B cell (primary cell): ENCODE results near the gene NHSL2. TPM values are rescaled to one million over a fixed set of nuclear protein-coding genes. Genes with fewer than 3 reads are reported as not detected.

Source experiments
- ATAC-seq: fragments of 200-7000 bp; cut with Tn5 transposase; one replicate; pipeline ENCODE4 v1.10.0; 2021; ENCODE audit warnings: low read depth, mild to moderate bottlenecking, moderate number of reproducible peaks, moderate library complexity
- CTCF ChIA-PET: fragments of 350-600 bp; sonication (Branson Sonifier 250); formaldehyde crosslinking; loops from one replicate; lab custom pipeline; 2021; ENCODE audit warnings: antibody characterized with exemption, inconsistent platforms; lab: Charles Lee
- POLR2A ChIA-PET: fragments of 350-600 bp; sonication (Branson Sonifier 250); formaldehyde crosslinking; loops from one replicate; lab custom pipeline; 2021; ENCODE audit warnings: antibody characterized with exemption; lab: Charles Lee
- DNase-seq: peaks from one replicate; pipeline ENCODE4 v3.0.0; 2013
- H2AFZ ChIP-seq: 2 replicates; pipeline ENCODE4 v1.6.1; 2012; ENCODE audit warnings: mild to moderate bottlenecking, low read depth, low read length; ENCODE audit not compliant: insufficient read depth, poor library complexity, severe bottlenecking
- H3K27ac ChIP-seq, 2 donors: 1 replicate in 1 of 2; 2 replicates in 1 of 2; pipeline ENCODE4 v1.5.1; 2012 to 2013; ENCODE audit warnings: low read length in 2 of 2, mild to moderate bottlenecking in 2 of 2, moderate library complexity in 1 of 2
- H3K27me3 ChIP-seq, 4 experiments: fragments of 200-600 bp in 1 of 4; sonication (generic) in 1 of 4; replicated peaks in 1 of 4; 1 replicate in 2 of 4; 2 replicates in 2 of 4; pipeline versions ENCODE4 v1.6.1 to v1.7.0; 2013 to 2016; ENCODE audit warnings: low read length in 3 of 4, mild to moderate bottlenecking in 2 of 4, mixed read lengths in 1 of 4, moderate library complexity in 1 of 4; ENCODE audit not compliant: insufficient read depth in 4 of 4, control insufficient read depth in 3 of 4; ENCODE audit errors: control extremely low read depth in 1 of 4
- H3K36me3 ChIP-seq, 2 experiments: replicated peaks in 1 of 2; 1 replicate in 1 of 2; 2 replicates in 1 of 2; pipeline versions ENCODE4 v1.6.1 to v1.7.1; 2013; ENCODE audit warnings: low read length in 1 of 2; ENCODE audit not compliant: insufficient read depth in 2 of 2, control insufficient read depth in 1 of 2; ENCODE audit errors: control extremely low read depth in 1 of 2, extremely low read depth in 1 of 2
- H3K4me1 ChIP-seq, 2 donors: fragments of 200-600 bp in 1 of 2; sonication (generic) in 1 of 2; 1 replicate in 1 of 2; 2 replicates in 1 of 2; pipeline versions ENCODE4 v1.5.1 to v1.6.1; 2013 to 2017; ENCODE audit warnings: low read length in 2 of 2; ENCODE audit not compliant: control insufficient read depth in 2 of 2, insufficient read depth in 2 of 2
- H3K4me2 ChIP-seq: replicated peaks from 2 replicates; pipeline ENCODE3; 2012; ENCODE audit warnings: mild to moderate bottlenecking, low read depth, low read length; ENCODE audit not compliant: poor library complexity, severe bottlenecking
- H3K4me3 ChIP-seq, 5 experiments: fragments of 200-600 bp in 1 of 5; sonication (generic) in 1 of 5; 1 replicate in 3 of 5; 2 replicates in 2 of 5; pipeline versions ENCODE4 v1.5.1 to v1.7.0; 2011 to 2016; ENCODE audit warnings: low read length in 4 of 5, mild to moderate bottlenecking in 4 of 5, low read depth in 2 of 5, control low read depth in 1 of 5, moderate library complexity in 1 of 5; ENCODE audit not compliant: insufficient read depth in 1 of 5; ENCODE audit errors: control extremely low read depth in 1 of 5, extremely low read depth in 1 of 5
- H3K79me2 ChIP-seq: fragments of 200-600 bp; sonication (generic); one replicate; pipeline ENCODE4 v1.6.0; 2016; ENCODE audit warnings: low read length; ENCODE audit not compliant: control insufficient read depth, insufficient read depth
- H3K9ac ChIP-seq: fragments of 200-600 bp; sonication (generic); 2 replicates; pipeline ENCODE4 v1.6.1; 2017; ENCODE audit warnings: mild to moderate bottlenecking, low read length, moderate library complexity
- H3K9me3 ChIP-seq, 3 donors: one replicate each; pipeline versions ENCODE4 v1.6.1 to v1.7.1; 2013; ENCODE audit warnings: low read length in 2 of 3; ENCODE audit not compliant: control insufficient read depth in 2 of 3, insufficient read depth in 1 of 3; ENCODE audit errors: control extremely low read depth in 1 of 3
- H4K20me1 ChIP-seq: 2 replicates; pipeline ENCODE4 v1.6.0; 2012; ENCODE audit warnings: mild to moderate bottlenecking, low read length; ENCODE audit not compliant: insufficient read depth, control insufficient read depth, poor library complexity, severe bottlenecking
- H3K27ac Mint-ChIP-seq: one replicate; pipeline ENCODE4 v1.8.0; 2021; ENCODE audit warnings: mixed read lengths
- H3K27me3 Mint-ChIP-seq: one replicate; pipeline ENCODE4 v1.8.0; 2021; ENCODE audit warnings: mixed read lengths
- H3K4me1 Mint-ChIP-seq: one replicate; pipeline ENCODE4 v1.8.0; 2021; ENCODE audit warnings: mixed read lengths
- H3K4me3 Mint-ChIP-seq: one replicate; pipeline ENCODE4 v1.8.0; 2021; ENCODE audit warnings: mixed read lengths
- H3K9me3 Mint-ChIP-seq: one replicate; pipeline ENCODE4 v1.8.0; 2022; ENCODE audit warnings: mixed read lengths; ENCODE audit not compliant: insufficient read depth
- EZH2 ChIP-seq: IDR thresholded peaks from 2 replicates; pipeline ENCODE4 v1.6.1; 2012; ENCODE audit warnings: borderline replicate concordance, low read depth, mild to moderate bottlenecking, moderate library complexity, low read length; ENCODE audit not compliant: insufficient read depth, poor library complexity, severe bottlenecking
- WGBS: methylation state at CpG from one replicate; pipeline ENCODE4 v1.1.5; 2013; ENCODE audit warnings: missing lambda C conversion rate; ENCODE audit not compliant: insufficient coverage; 5-methylcytosine and 5-hydroxymethylcytosine counted together
- intact Hi-C: fragments of 100-400 bp; cut with micrococcal nuclease; formaldehyde crosslinking; loops from one replicate; pipeline ENCODE4 v1.10.0; 2022
- polyA plus RNA-seq: library from polyadenylated mRNA; depleted of rRNA; stranded (reverse); fragments of >200 nt; gene quantifications from 2 replicates; pipeline ENCODE4 v1.2.3, GENCODE V29; 2012
- total RNA-seq, 2 donors: library from RNA; stranded (reverse); fragments of 120-200 nt in 1 of 2; gene quantifications; 1 replicate in 1 of 2; 2 replicates in 1 of 2; pipeline versions ENCODE4 v1.2.3 to v1.2.4, GENCODE V29; 2013 to 2022
- TF ChIP-seq, protein P1 (sequence below): fragments of 200-600 bp; IDR thresholded peaks from one replicate; pipeline ENCODE4 v1.8.0; 2022; ENCODE audit warnings: antibody characterized with exemption, mild to moderate bottlenecking

The NHSL2 gene
- total and polyA plus RNA-seq, 2 donors (not counting 1 experiment from before 2014, with no cell fraction given) = 0.16 to 1.7 TPM

DNA sequence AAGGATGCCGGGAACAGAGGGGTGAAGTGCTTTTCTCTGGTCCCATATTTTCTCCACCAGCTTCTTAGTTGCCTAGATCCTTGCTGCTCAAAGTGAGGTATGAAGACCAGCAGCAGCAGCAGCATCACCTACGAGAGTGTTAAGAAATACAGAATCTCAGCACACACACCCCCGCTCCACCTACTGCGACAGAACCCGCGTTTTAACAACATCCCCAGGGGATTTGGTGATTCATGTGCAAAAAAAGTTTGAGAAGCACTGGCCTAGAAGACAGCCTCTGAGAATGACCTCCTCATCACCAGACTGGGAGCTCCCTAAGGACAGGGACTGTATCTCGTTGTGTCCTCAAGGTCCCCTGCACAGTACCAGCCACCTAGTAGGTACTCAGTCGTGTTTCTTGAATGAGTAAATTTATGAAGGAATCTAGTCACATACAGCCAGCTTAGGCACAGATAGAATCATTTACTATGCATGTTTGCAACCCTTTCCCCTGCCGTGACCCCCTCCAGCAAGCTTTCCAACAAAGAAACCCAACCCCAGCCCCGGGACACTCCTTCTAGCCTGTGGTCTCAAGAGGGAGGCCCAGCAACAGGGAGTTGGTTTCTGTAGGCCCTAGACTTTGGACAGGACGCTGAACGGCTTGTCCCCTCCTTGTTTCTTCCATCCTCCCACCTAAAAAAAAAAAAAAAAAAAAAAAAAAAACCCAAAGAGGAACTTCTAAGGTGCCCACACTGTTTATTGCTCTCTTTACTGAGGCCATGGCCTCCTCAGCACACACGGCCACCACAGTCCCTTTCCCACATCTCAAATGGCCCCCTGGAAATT lies 199.6 kb downstream of the NHSL2 start:
- H3K79me2 ChIP-seq = no peaks in the 10 kb centered on the region
- H3K9me3 ChIP-seq = no peaks in the 10 kb centered on the region
- WGBS = 13% methylated on average over 3 of the region's 13 CpGs
- peak; percentile 52 for ATAC-seq
- no peaks in the 10 kb centered on the region for H3K36me3 ChIP-seq
- no peak overlapping the region for H3K27ac ChIP-seq
- intact Hi-C loops = no loop called here
- peaks cover 0 to 3% (median 0%) of the 10 kb centered on the region in 4 experiments for H3K27me3 ChIP-seq
- H2AFZ ChIP-seq = no peak overlapping the region
- TF ChIP-seq EZH2 = no peak
- TF ChIP-seq, protein P1, sequence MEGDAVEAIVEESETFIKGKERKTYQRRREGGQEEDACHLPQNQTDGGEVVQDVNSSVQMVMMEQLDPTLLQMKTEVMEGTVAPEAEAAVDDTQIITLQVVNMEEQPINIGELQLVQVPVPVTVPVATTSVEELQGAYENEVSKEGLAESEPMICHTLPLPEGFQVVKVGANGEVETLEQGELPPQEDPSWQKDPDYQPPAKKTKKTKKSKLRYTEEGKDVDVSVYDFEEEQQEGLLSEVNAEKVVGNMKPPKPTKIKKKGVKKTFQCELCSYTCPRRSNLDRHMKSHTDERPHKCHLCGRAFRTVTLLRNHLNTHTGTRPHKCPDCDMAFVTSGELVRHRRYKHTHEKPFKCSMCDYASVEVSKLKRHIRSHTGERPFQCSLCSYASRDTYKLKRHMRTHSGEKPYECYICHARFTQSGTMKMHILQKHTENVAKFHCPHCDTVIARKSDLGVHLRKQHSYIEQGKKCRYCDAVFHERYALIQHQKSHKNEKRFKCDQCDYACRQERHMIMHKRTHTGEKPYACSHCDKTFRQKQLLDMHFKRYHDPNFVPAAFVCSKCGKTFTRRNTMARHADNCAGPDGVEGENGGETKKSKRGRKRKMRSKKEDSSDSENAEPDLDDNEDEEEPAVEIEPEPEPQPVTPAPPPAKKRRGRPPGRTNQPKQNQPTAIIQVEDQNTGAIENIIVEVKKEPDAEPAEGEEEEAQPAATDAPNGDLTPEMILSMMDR = no peak
- peaks cover 0 to 13% of the 10 kb centered on the region in 2 donors for H3K4me1 ChIP-seq
- Mint-ChIP-seq H3K27ac (peak overlapping the region; percentile 37), H3K9me3 (no peaks in the 10 kb centered on the region), H3K4me1 (peaks cover 23% of the 10 kb centered on the region), H3K4me3 (no peak overlapping the region), H3K27me3 (peaks cover 23% of the 10 kb centered on the region)
- no peak overlapping the region for H3K9ac ChIP-seq
- no peak overlapping the region for H3K4me2 ChIP-seq
- no peaks in the 10 kb centered on the region for H4K20me1 ChIP-seq
- H3K4me3 ChIP-seq = no peak overlapping the region
- ChIA-PET CTCF (no interaction called here), POLR2A (interaction anchor here (0.6 to 0.7 kb wide), 2 partner anchors 33 to 197 kb away, joined by 3 to 12 read pairs; no protein-coding TSS in a partner anchor)
- DNase-seq = no peak
